Activated effector memory CD4-positive, alpha-beta T cell treated with anti-CD3 and anti-CD28 coated beads, Interleukin-2, amount 50 U/mL, for 16 hours (primary cell): ENCODE data around the gene MYL9.

Source experiments
- DNase-seq: peaks from one replicate; pipeline ENCODE4 v3.0.0-alpha.2; 2020

Gene MYL9

GRCh38 chr20:36585410-36586125 is 44.2 kb downstream of the MYL9 start:
- DNase-seq = no peak

GRCh38 chr20:36587388-36588070 is 46.2 kb downstream of the MYL9 start:
- DNase-seq = no peak

GRCh38 chr20:36591281-36591680 is 50.0 kb downstream of the MYL9 start:
- no peak for DNase-seq

- DNase-seq = peak; percentile 88
These were observed 50.7 kb downstream of the MYL9 start for GRCh38 chr20:36591854-36592641.

GRCh38 chr20:36593347-36593929 is 52.1 kb downstream of the MYL9 start:
- DNase-seq = no peak

GRCh38 chr20:36599912-36600345 is 58.6 kb downstream of the MYL9 start:
- DNase-seq = no peak
